ENCODE results near the gene TCF7L1.

- TF ChIP-seq, protein P1, sequence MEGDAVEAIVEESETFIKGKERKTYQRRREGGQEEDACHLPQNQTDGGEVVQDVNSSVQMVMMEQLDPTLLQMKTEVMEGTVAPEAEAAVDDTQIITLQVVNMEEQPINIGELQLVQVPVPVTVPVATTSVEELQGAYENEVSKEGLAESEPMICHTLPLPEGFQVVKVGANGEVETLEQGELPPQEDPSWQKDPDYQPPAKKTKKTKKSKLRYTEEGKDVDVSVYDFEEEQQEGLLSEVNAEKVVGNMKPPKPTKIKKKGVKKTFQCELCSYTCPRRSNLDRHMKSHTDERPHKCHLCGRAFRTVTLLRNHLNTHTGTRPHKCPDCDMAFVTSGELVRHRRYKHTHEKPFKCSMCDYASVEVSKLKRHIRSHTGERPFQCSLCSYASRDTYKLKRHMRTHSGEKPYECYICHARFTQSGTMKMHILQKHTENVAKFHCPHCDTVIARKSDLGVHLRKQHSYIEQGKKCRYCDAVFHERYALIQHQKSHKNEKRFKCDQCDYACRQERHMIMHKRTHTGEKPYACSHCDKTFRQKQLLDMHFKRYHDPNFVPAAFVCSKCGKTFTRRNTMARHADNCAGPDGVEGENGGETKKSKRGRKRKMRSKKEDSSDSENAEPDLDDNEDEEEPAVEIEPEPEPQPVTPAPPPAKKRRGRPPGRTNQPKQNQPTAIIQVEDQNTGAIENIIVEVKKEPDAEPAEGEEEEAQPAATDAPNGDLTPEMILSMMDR (IDR thresholded peaks at IDR 0.05; ENCODE audit: insufficient read depth, low read depth, low read length), result no peak
- TF ChIP-seq EZH2 (IDR thresholded peaks at IDR 0.05; ENCODE audit: insufficient read depth, low read length), result no peak
These were observed 98.8 kb downstream of the TCF7L1 start for GRCh38 chr2:85231952-85232351.

Measured in astrocyte (in vitro differentiated cells and primary cell).